ENCODE measurements around the gene MCCD1. TPM values are rescaled to one million over a fixed set of nuclear protein-coding genes. Genes with fewer than 3 reads are reported as not detected.

Gene MCCD1
- total RNA-seq, 1 experiment from 2014 or later, result not detected

DNA sequence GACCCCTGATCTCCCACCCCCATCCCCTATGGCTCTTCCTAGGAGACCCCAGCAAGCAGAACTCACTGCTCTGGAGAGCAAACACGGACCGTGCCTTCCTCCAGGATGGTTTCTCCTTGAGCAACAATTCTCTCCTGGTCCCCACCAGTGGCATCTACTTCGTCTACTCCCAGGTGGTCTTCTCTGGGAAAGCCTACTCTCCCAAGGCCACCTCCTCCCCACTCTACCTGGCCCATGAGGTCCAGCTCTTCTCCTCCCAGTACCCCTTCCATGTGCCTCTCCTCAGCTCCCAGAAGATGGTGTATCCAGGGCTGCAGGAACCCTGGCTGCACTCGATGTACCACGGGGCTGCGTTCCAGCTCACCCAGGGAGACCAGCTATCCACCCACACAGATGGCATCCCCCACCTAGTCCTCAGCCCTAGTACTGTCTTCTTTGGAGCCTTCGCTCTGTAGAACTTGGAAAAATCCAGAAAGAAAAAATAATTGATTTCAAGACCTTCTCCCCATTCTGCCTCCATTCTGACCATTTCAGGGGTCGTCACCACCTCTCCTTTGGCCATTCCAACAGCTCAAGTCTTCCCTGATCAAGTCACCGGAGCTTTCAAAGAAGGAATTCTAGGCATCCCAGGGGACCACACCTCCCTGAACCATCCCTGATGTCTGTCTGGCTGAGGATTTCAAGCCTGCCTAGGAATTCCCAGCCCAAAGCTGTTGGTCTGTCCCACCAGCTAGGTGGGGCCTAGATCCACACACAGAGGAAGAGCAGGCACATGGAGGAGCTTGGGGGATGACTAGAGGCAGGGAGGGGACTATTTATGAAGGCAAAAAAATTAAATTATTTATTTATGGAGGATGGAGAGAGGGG is 44.7 kb downstream of the MCCD1 start:
- H3K36me3 ChIP-seq (ENCODE audit: control insufficient read depth, insufficient read depth, low read length), result no peaks in the 10 kb centered on the region
- intact Hi-C loops (cut with micrococcal nuclease; ENCODE audit: unreplicated experiment), result no loop called here
- ChIA-PET CTCF (interaction anchor here (0.6 to 2.6 kb wide), 3 partner anchors 12 to 33 kb away, joined by 3 to 11 read pairs (median 5); no protein-coding TSS in a partner anchor), POLR2A (no interaction called here)
- ATAC-seq (no peak), DNase-seq (ENCODE audit: low read depth, low spot score) (no peak)
- no TSS peak for BruUV-seq (replicated peaks)
- in situ Hi-C loops (cut with HindIII; ENCODE audit: low pct_unique_long_range_greater_than_20kb, low sequenced_read_pairs), result no loop called here
- H3K4me1 ChIP-seq (ENCODE audit: control insufficient read depth, insufficient read depth, low read length), result peaks cover 10% of the 10 kb centered on the region
- no peak overlapping the region for H3K4me3 ChIP-seq (ENCODE audit: low read depth in 2 of 2, low read length in 2 of 2)
- no peak overlapping the region for H3K27ac ChIP-seq (ENCODE audit: low read length)
- no peaks in the 10 kb centered on the region for H3K27me3 ChIP-seq (ENCODE audit: control insufficient read depth, insufficient read depth, low read length)
- TF ChIP-seq REST (IDR thresholded peaks at IDR 0.05; ENCODE audit: insufficient read depth in 1 of 2, low read depth in 2 of 2, low read length in 1 of 2) (no peak), SIN3A (IDR thresholded peaks at IDR 0.05; ENCODE audit: borderline replicate concordance, insufficient read depth, low read depth, low read length) (no peak), TCF7L2 (IDR thresholded peaks at IDR 0.05; ENCODE audit: low read depth, low read length) (no peak), POLR2AphosphoS5 (IDR thresholded peaks at IDR 0.05; ENCODE audit: low read depth, low read length) (no peak)
- TF ChIP-seq, protein P1, sequence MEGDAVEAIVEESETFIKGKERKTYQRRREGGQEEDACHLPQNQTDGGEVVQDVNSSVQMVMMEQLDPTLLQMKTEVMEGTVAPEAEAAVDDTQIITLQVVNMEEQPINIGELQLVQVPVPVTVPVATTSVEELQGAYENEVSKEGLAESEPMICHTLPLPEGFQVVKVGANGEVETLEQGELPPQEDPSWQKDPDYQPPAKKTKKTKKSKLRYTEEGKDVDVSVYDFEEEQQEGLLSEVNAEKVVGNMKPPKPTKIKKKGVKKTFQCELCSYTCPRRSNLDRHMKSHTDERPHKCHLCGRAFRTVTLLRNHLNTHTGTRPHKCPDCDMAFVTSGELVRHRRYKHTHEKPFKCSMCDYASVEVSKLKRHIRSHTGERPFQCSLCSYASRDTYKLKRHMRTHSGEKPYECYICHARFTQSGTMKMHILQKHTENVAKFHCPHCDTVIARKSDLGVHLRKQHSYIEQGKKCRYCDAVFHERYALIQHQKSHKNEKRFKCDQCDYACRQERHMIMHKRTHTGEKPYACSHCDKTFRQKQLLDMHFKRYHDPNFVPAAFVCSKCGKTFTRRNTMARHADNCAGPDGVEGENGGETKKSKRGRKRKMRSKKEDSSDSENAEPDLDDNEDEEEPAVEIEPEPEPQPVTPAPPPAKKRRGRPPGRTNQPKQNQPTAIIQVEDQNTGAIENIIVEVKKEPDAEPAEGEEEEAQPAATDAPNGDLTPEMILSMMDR (IDR thresholded peaks at IDR 0.05), result no peak
- no peaks in the 10 kb centered on the region for H3K9me3 ChIP-seq (ENCODE audit: control insufficient read depth, insufficient read depth, low read depth, low read length)

GRCh38 chr6:31574106-31575061 is 45.6 kb downstream of the MCCD1 start:
- TF ChIP-seq, protein P1 (IDR thresholded peaks at IDR 0.05), result no peak
- TF ChIP-seq SIN3A (IDR thresholded peaks at IDR 0.05; ENCODE audit: borderline replicate concordance, insufficient read depth, low read depth, low read length) (no peak), TCF7L2 (IDR thresholded peaks at IDR 0.05; ENCODE audit: low read depth, low read length) (no peak), REST (IDR thresholded peaks at IDR 0.05; ENCODE audit: insufficient read depth in 1 of 2, low read depth in 2 of 2, low read length in 1 of 2) (no peak), POLR2AphosphoS5 (IDR thresholded peaks at IDR 0.05; ENCODE audit: low read depth, low read length) (no peak)
- Histone ChIP-seq H3K27ac (ENCODE audit: low read length) (no peak overlapping the region), H3K4me3 (ENCODE audit: low read depth in 2 of 2, low read length in 2 of 2) (no peak overlapping the region), H3K27me3 (ENCODE audit: control insufficient read depth, insufficient read depth, low read length) (no peaks in the 10 kb centered on the region), H3K36me3 (ENCODE audit: control insufficient read depth, insufficient read depth, low read length) (no peaks in the 10 kb centered on the region), H3K4me1 (ENCODE audit: control insufficient read depth, insufficient read depth, low read length) (peaks cover 15% of the 10 kb centered on the region), H3K9me3 (ENCODE audit: control insufficient read depth, insufficient read depth, low read depth, low read length) (no peaks in the 10 kb centered on the region)
- no peak for ATAC-seq
- no peak for DNase-seq (ENCODE audit: low read depth, low spot score)
- in situ Hi-C loops (cut with HindIII; ENCODE audit: low pct_unique_long_range_greater_than_20kb, low sequenced_read_pairs), result no loop called here
- intact Hi-C loops (cut with micrococcal nuclease; ENCODE audit: unreplicated experiment), result no loop called here
- no TSS peak for BruUV-seq (replicated peaks)
- CTCF ChIA-PET, result interaction anchor here (0.6 to 2.6 kb wide), 4 partner anchors 11 to 32 kb away, joined by 3 to 11 read pairs (median 6); no protein-coding TSS in a partner anchor
- POLR2A ChIA-PET, result interaction anchor here (0.5 kb wide), 2 partner anchors 9 to 50 kb away, joined by 3 read pairs; no protein-coding TSS in a partner anchor

All from Panc1 (cell line).